SU-DHL-6 (cell line): ENCODE measurements around the gene ARID5B.

Experiments
- H2AFZ ChIP-seq: fragments of 200-600 bp; sonication (generic); 2 replicates; pipeline ENCODE4 v1.6.1; 2014; ENCODE audit warnings: low read depth, mild to moderate bottlenecking, moderate library complexity, mixed read lengths, antibody characterized with exemption, low read length; ENCODE audit not compliant: severe bottlenecking
- H3F3A ChIP-seq: fragments of 200-600 bp; shearing (Covaris generic); 2 replicates; pipeline ENCODE4 v1.6.0; 2016; ENCODE audit warnings: antibody characterized with exemption, mild to moderate bottlenecking; ENCODE audit not compliant: insufficient read depth
- H3K27ac ChIP-seq: fragments of 200-600 bp; sonication (generic); 2 replicates; pipeline ENCODE4 v1.5.1; 2016; ENCODE audit warnings: low read depth, mild to moderate bottlenecking, low read length, moderate library complexity, mixed read lengths
- H3K27me3 ChIP-seq: fragments of 200-600 bp; sonication (generic), shearing (Covaris generic); 2 replicates; pipeline ENCODE4 v1.6.0; 2014; ENCODE audit warnings: mild to moderate bottlenecking, low read length
- H3K36me3 ChIP-seq: fragments of 200-600 bp; sonication (generic); 2 replicates; pipeline ENCODE4 v1.6.1; 2014; ENCODE audit warnings: mild to moderate bottlenecking, low read length, mixed read lengths
- H3K4me2 ChIP-seq: fragments of 300-600, 200-600 bp; shearing (Covaris generic), sonication (generic); 2 replicates; pipeline ENCODE4 v1.6.0; 2014; ENCODE audit warnings: low read length, low read depth, mild to moderate bottlenecking; ENCODE audit not compliant: poor library complexity, severe bottlenecking
- H3K4me3 ChIP-seq: fragments of 200-600 bp; sonication (generic); 2 replicates; pipeline ENCODE4 v1.5.1; 2014; ENCODE audit warnings: antibody characterized with exemption, low read length, mild to moderate bottlenecking, mixed read lengths; ENCODE audit not compliant: insufficient read depth, poor library complexity, severe bottlenecking
- H3K79me2 ChIP-seq: fragments of 200-600 bp; sonication (generic); 2 replicates; pipeline ENCODE4 v1.6.1; 2014; ENCODE audit warnings: mild to moderate bottlenecking, low read length, moderate library complexity; ENCODE audit not compliant: insufficient read depth
- H3K9ac ChIP-seq: fragments of 200-600 bp; sonication (generic); 2 replicates; pipeline ENCODE4 v1.7.0; 2014; ENCODE audit warnings: mild to moderate bottlenecking, low read length
- H3K9me2 ChIP-seq: fragments of 200-600 bp; sonication (generic); replicated peaks from 2 replicates; pipeline ENCODE4 v1.6.1; 2014; ENCODE audit warnings: low read length; ENCODE audit not compliant: insufficient read depth
- H3K9me3 ChIP-seq: fragments of 200-600 bp; sonication (generic); 2 replicates; pipeline ENCODE4 v1.6.1; 2014; ENCODE audit warnings: low read length, mixed read lengths; ENCODE audit not compliant: insufficient read depth
- H4K20me1 ChIP-seq: fragments of 200-600 bp; sonication (generic); 2 replicates; pipeline ENCODE4 v1.6.1; 2014; ENCODE audit warnings: low read depth, mild to moderate bottlenecking, antibody characterized with exemption, low read length, moderate library complexity, mixed read lengths
- CTCF ChIP-seq: fragments of 200-600 bp; sonication (generic); IDR thresholded peaks from one replicate; pipeline ENCODE4 v1.5.1; 2017; ENCODE audit warnings: antibody characterized with exemption, mild to moderate bottlenecking, low read length, moderate library complexity; ENCODE audit not compliant: insufficient read depth, poor library complexity, severe bottlenecking
- EZH2phosphoT487 ChIP-seq: fragments of 200-600 bp; sonication (generic), shearing (Covaris generic); conservative IDR thresholded peaks from 2 replicates; pipeline ENCODE4 v1.6.1; 2018; ENCODE audit warnings: mild to moderate bottlenecking, antibody characterized with exemption, low read length, moderate library complexity, mixed read lengths

ARID5B gene

GRCh38 chr10:62113680-62114079, 212.2 kb downstream of the ARID5B start:
- H2AFZ ChIP-seq = no peak overlapping the region
- TF ChIP-seq CTCF = no peak
- no peak for TF ChIP-seq EZH2phosphoT487
- no peak overlapping the region for H3K9ac ChIP-seq
- peaks cover 23% of the 10 kb centered on the region for H3F3A ChIP-seq
- H3K4me3 ChIP-seq = no peak overlapping the region
- no peaks in the 10 kb centered on the region for H3K27me3 ChIP-seq
- no peaks in the 10 kb centered on the region for H3K9me3 ChIP-seq
- H3K4me2 ChIP-seq = no peak overlapping the region
- H3K79me2 ChIP-seq = no peaks in the 10 kb centered on the region
- no peaks in the 10 kb centered on the region for H4K20me1 ChIP-seq
- no peak overlapping the region for H3K27ac ChIP-seq
- H3K9me2 ChIP-seq = no peaks in the 10 kb centered on the region
- no peaks in the 10 kb centered on the region for H3K36me3 ChIP-seq

GRCh38 chr10:62115321-62115720, 213.8 kb downstream of the ARID5B start:
- H3K4me3 ChIP-seq = no peak overlapping the region
- peaks cover 16% of the 10 kb centered on the region; the same call in 1 of the 2 replicates for H3F3A ChIP-seq
- H3K36me3 ChIP-seq = no peaks in the 10 kb centered on the region
- no peaks in the 10 kb centered on the region for H3K27me3 ChIP-seq
- H2AFZ ChIP-seq = no peak overlapping the region
- H4K20me1 ChIP-seq = no peaks in the 10 kb centered on the region
- H3K27ac ChIP-seq = no peak overlapping the region
- no peaks in the 10 kb centered on the region for H3K9me3 ChIP-seq
- H3K9ac ChIP-seq = no peak overlapping the region
- no peaks in the 10 kb centered on the region for H3K9me2 ChIP-seq
- TF ChIP-seq EZH2phosphoT487 = no peak
- no peak for TF ChIP-seq CTCF
- H3K79me2 ChIP-seq = no peaks in the 10 kb centered on the region
- no peak overlapping the region for H3K4me2 ChIP-seq

- Histone ChIP-seq H3K9me2 (no peaks in the 10 kb centered on the region), H3K4me3 (no peak overlapping the region), H3K9me3 (no peaks in the 10 kb centered on the region), H3K9ac (no peak overlapping the region), H3K36me3 (no peaks in the 10 kb centered on the region), H2AFZ (no peak overlapping the region), H3K4me2 (no peak overlapping the region), H3F3A (peaks cover 13% of the 10 kb centered on the region; the same call in 1 of the 2 replicates), H3K27me3 (no peaks in the 10 kb centered on the region), H4K20me1 (no peaks in the 10 kb centered on the region), H3K79me2 (no peaks in the 10 kb centered on the region), H3K27ac (no peak overlapping the region)
- TF ChIP-seq EZH2phosphoT487 (no peak), CTCF (no peak)
Measured at GRCh38 chr10:62115842-62116241, 214.3 kb downstream of the ARID5B start.
